Measurements from ENCODE around the gene ACOXL.

Gene ACOXL

GRCh38 chr2:110925479-110925878 lies 193.1 kb downstream of the ACOXL start:
- H3K4me1 ChIP-seq, result no peaks in the 10 kb centered on the region
- H3K27me3 ChIP-seq, result no peaks in the 10 kb centered on the region
- no peak overlapping the region for H3K4me3 ChIP-seq (ENCODE audit: low read depth, low read length)
- H3K36me3 ChIP-seq, result no peaks in the 10 kb centered on the region
- TF ChIP-seq CTCF (IDR thresholded peaks at IDR 0.05; ENCODE audit: low read depth, low read length), result no peak
- DNase-seq, result no peak
- no peaks in the 10 kb centered on the region; the same call in 1 of the 2 replicates for H3K9me3 ChIP-seq

- DNase-seq, result no peak
- Histone ChIP-seq H3K4me1 (no peaks in the 10 kb centered on the region), H3K27me3 (no peaks in the 10 kb centered on the region), H3K36me3 (no peaks in the 10 kb centered on the region), H3K4me3 (ENCODE audit: low read depth, low read length) (no peak overlapping the region), H3K9me3 (no peaks in the 10 kb centered on the region; the same call in 1 of the 2 replicates)
- no peak for TF ChIP-seq CTCF (IDR thresholded peaks at IDR 0.05; ENCODE audit: low read depth, low read length)
Measured at GRCh38 chr2:110927526-110927925, 195.2 kb downstream of the ACOXL start.

- H3K27me3 ChIP-seq, result no peaks in the 10 kb centered on the region
- H3K9me3 ChIP-seq, result no peaks in the 10 kb centered on the region; the same call in 1 of the 2 replicates
- H3K36me3 ChIP-seq, result no peaks in the 10 kb centered on the region
- H3K4me3 ChIP-seq (ENCODE audit: low read depth, low read length), result no peak overlapping the region
- no peak for DNase-seq
- no peak for TF ChIP-seq CTCF (IDR thresholded peaks at IDR 0.05; ENCODE audit: low read depth, low read length)
- H3K4me1 ChIP-seq, result no peaks in the 10 kb centered on the region
Measured at GRCh38 chr2:110929528-110929927, 197.2 kb downstream of the ACOXL start.

GRCh38 chr2:110931648-110932047 lies 199.3 kb downstream of the ACOXL start:
- H3K36me3 ChIP-seq, result no peaks in the 10 kb centered on the region
- H3K9me3 ChIP-seq, result no peaks in the 10 kb centered on the region; the same call in 1 of the 2 replicates
- no peak for DNase-seq
- no peaks in the 10 kb centered on the region for H3K27me3 ChIP-seq
- TF ChIP-seq CTCF (IDR thresholded peaks at IDR 0.05; ENCODE audit: low read depth, low read length), result no peak
- no peak overlapping the region for H3K4me3 ChIP-seq (ENCODE audit: low read depth, low read length)
- H3K4me1 ChIP-seq, result no peaks in the 10 kb centered on the region

GRCh38 chr2:110933420-110933819 lies 201.0 kb downstream of the ACOXL start:
- TF ChIP-seq CTCF (IDR thresholded peaks at IDR 0.05; ENCODE audit: low read depth, low read length), result no peak
- Histone ChIP-seq H3K4me1 (no peaks in the 10 kb centered on the region), H3K4me3 (ENCODE audit: low read depth, low read length) (no peak overlapping the region), H3K9me3 (no peaks in the 10 kb centered on the region; the same call in 1 of the 2 replicates), H3K27me3 (no peaks in the 10 kb centered on the region), H3K36me3 (no peaks in the 10 kb centered on the region)
- no peak for DNase-seq

GRCh38 chr2:110934948-110935347 lies 202.6 kb downstream of the ACOXL start:
- TF ChIP-seq CTCF (IDR thresholded peaks at IDR 0.05; ENCODE audit: low read depth, low read length), result no peak
- H3K9me3 ChIP-seq, result no peaks in the 10 kb centered on the region; the same call in 1 of the 2 replicates
- no peak for DNase-seq
- H3K4me3 ChIP-seq (ENCODE audit: low read depth, low read length), result no peak overlapping the region
- H3K36me3 ChIP-seq, result no peaks in the 10 kb centered on the region
- H3K27me3 ChIP-seq, result no peaks in the 10 kb centered on the region
- H3K4me1 ChIP-seq, result no peaks in the 10 kb centered on the region
